ENCODE measurements around the gene TBL1X. TPM values are rescaled to one million over a fixed set of nuclear protein-coding genes. Genes with fewer than 3 reads are reported as not detected.

The TBL1X gene
- total RNA-seq, 1 donor from 2014 or later = 26.4 TPM

DNA sequence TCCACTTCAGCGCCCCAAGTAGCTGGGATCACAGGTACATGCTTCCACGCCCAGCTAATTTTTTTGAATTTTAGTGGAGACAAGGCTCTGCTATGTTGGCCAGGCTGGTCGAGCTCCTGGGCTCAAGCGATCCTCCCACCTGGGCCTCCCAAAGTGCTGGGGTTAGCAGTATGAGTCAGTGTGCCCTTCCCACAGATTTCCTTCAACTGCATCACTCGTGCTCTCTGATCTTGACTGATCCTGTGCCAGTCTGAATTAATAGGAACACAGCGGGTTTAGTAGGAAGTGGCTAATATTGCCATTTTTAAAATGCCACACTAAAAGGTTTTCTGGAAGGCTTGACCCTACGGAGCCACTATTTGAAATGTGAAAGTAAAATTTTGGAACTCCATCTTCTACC, 317.1 kb downstream of the TBL1X start:
- H3K9ac ChIP-seq (ENCODE audit: low read length) = no peak overlapping the region

GRCh38 chrX:9784332-9784731, 319.5 kb downstream of the TBL1X start:
- Histone ChIP-seq H3K9me3 (ENCODE audit: insufficient read depth, low read depth, low read length) (no peaks in the 10 kb centered on the region), H3K27ac (ENCODE audit: low read depth, low read length) (no peak overlapping the region), H4K20me1 (ENCODE audit: insufficient read depth, low read length) (no peaks in the 10 kb centered on the region), H3K4me1 (ENCODE audit: insufficient read depth, low read length) (no peaks in the 10 kb centered on the region), H3K36me3 (ENCODE audit: insufficient read depth, low read length) (no peaks in the 10 kb centered on the region), H3K27me3 (ENCODE audit: insufficient read depth, low read length) (peaks cover 17% of the 10 kb centered on the region), H3K4me3 (ENCODE audit: insufficient read depth, low read depth, low read length) (no peak overlapping the region), H3K9ac (ENCODE audit: low read length) (no peak overlapping the region), H2AFZ (ENCODE audit: low read depth, low read length) (no peak overlapping the region), H3K4me2 (ENCODE audit: low read length) (no peak overlapping the region), H3K79me2 (ENCODE audit: insufficient read depth, low read length) (no peaks in the 10 kb centered on the region)
- Mint-ChIP-seq H3K27ac (ENCODE audit: unreplicated experiment) (no peak overlapping the region), H3K36me3 (ENCODE audit: low read depth, unreplicated experiment) (no peaks in the 10 kb centered on the region), H3K27me3 (ENCODE audit: low read depth, unreplicated experiment) (no peaks in the 10 kb centered on the region), H3K9me3 (ENCODE audit: unreplicated experiment) (no peaks in the 10 kb centered on the region), H3K4me1 (ENCODE audit: low read depth, unreplicated experiment) (peaks cover 3% of the 10 kb centered on the region), H3K4me3 (ENCODE audit: unreplicated experiment) (no peak overlapping the region)
- DNase-seq (ENCODE audit: low read depth) (no peak), FAIRE-seq (no peak)
- no peak for TF ChIP-seq CTCF (IDR thresholded peaks at IDR 0.05; ENCODE audit: insufficient read depth, low read depth, low read length)
- TF ChIP-seq EZH2 (IDR thresholded peaks at IDR 0.05; ENCODE audit: insufficient read depth, low read length) = no peak

More for the DNA sequence above, 317.1 kb downstream of the TBL1X start:
- no peaks in the 10 kb centered on the region for H4K20me1 ChIP-seq (ENCODE audit: insufficient read depth, low read length)
- no peak overlapping the region for H2AFZ ChIP-seq (ENCODE audit: low read depth, low read length)
- H3K36me3 ChIP-seq (ENCODE audit: insufficient read depth, low read length) = no peaks in the 10 kb centered on the region
- no peak overlapping the region for H3K4me2 ChIP-seq (ENCODE audit: low read length)
- H3K27ac ChIP-seq (ENCODE audit: low read depth, low read length) = no peak overlapping the region
- TF ChIP-seq CTCF (IDR thresholded peaks at IDR 0.05; ENCODE audit: insufficient read depth, low read depth, low read length) (no peak), EZH2 (IDR thresholded peaks at IDR 0.05; ENCODE audit: insufficient read depth, low read length) (no peak)
- Mint-ChIP-seq H3K4me1 (ENCODE audit: low read depth, unreplicated experiment) (no peaks in the 10 kb centered on the region), H3K27ac (ENCODE audit: unreplicated experiment) (peak overlapping the region; percentile 69), H3K9me3 (ENCODE audit: unreplicated experiment) (no peaks in the 10 kb centered on the region), H3K36me3 (ENCODE audit: low read depth, unreplicated experiment) (no peaks in the 10 kb centered on the region), H3K27me3 (ENCODE audit: low read depth, unreplicated experiment) (no peaks in the 10 kb centered on the region), H3K4me3 (ENCODE audit: unreplicated experiment) (no peak overlapping the region)
- H3K4me1 ChIP-seq (ENCODE audit: insufficient read depth, low read length) = no peaks in the 10 kb centered on the region
- FAIRE-seq (no peak), DNase-seq (ENCODE audit: low read depth) (no peak)
- no peaks in the 10 kb centered on the region for H3K79me2 ChIP-seq (ENCODE audit: insufficient read depth, low read length)
- peaks cover 9% of the 10 kb centered on the region for H3K27me3 ChIP-seq (ENCODE audit: insufficient read depth, low read length)
- no peaks in the 10 kb centered on the region for H3K9me3 ChIP-seq (ENCODE audit: insufficient read depth, low read depth, low read length)
- no peak overlapping the region for H3K4me3 ChIP-seq (ENCODE audit: insufficient read depth, low read depth, low read length)

DNA sequence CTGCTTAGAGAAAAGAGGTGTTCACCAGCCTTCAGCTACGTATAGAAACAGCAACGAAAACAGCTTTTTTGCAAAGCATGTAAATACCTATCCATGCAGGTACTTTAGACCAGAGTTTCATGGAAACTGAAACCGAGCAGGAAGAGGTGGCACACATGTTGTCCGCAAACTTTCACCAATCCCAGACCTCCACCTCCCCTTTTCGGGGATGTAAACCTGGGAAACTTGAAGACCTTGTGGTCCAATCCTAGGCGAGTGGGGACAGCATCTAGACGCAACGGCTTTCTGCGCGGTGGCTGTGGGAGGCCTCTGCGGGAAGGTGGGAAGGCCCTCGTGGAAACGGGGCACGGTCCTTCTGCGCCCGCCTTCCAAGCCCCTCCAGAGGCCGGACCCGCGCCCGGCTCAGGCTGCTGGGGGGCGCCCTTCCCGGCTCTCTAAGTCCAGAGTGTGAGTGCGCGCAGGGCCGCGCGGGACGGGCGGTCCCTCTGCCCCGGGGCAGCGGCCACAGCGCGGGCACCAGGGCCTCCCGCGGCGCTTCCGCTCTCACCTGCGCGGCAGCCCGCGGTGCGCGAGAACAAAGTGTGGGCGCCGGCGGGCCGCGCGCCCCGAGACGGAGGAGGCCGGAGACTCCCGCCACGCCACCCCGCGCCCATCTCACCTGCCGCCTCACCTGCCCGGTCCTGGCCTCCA, 320.5 kb downstream of the TBL1X start:
- H3K4me3 ChIP-seq (ENCODE audit: insufficient read depth, low read depth, low read length) = peak overlapping the region; percentile 5
- peak overlapping the region; percentile 80 for H3K4me3 Mint-ChIP-seq (ENCODE audit: unreplicated experiment)

More for the DNA sequence above, 320.5 kb downstream of the TBL1X start:
- H3K9me3 ChIP-seq (ENCODE audit: insufficient read depth, low read depth, low read length) = no peaks in the 10 kb centered on the region
- no peak overlapping the region for H3K27ac ChIP-seq (ENCODE audit: low read depth, low read length)
- H3K9ac ChIP-seq (ENCODE audit: low read length) = no peak overlapping the region
- H3K36me3 Mint-ChIP-seq (ENCODE audit: low read depth, unreplicated experiment) = no peaks in the 10 kb centered on the region
- H3K9me3 Mint-ChIP-seq (ENCODE audit: unreplicated experiment) = no peaks in the 10 kb centered on the region
- H3K27me3 Mint-ChIP-seq (ENCODE audit: low read depth, unreplicated experiment) = no peaks in the 10 kb centered on the region
- H3K27me3 ChIP-seq (ENCODE audit: insufficient read depth, low read length) = peaks cover 17% of the 10 kb centered on the region
- FAIRE-seq = no peak
- TF ChIP-seq CTCF (IDR thresholded peaks at IDR 0.05; ENCODE audit: insufficient read depth, low read depth, low read length) = no peak
- peak; percentile 75 for TF ChIP-seq EZH2 (IDR thresholded peaks at IDR 0.05; ENCODE audit: insufficient read depth, low read length)
- H3K79me2 ChIP-seq (ENCODE audit: insufficient read depth, low read length) = no peaks in the 10 kb centered on the region
- no peaks in the 10 kb centered on the region for H3K36me3 ChIP-seq (ENCODE audit: insufficient read depth, low read length)
- H4K20me1 ChIP-seq (ENCODE audit: insufficient read depth, low read length) = no peaks in the 10 kb centered on the region
- no peak for DNase-seq (ENCODE audit: low read depth)
- no peaks in the 10 kb centered on the region for H3K4me1 ChIP-seq (ENCODE audit: insufficient read depth, low read length)
- peaks cover 8% of the 10 kb centered on the region for H3K4me1 Mint-ChIP-seq (ENCODE audit: low read depth, unreplicated experiment)
- H3K27ac Mint-ChIP-seq (ENCODE audit: unreplicated experiment) = no peak overlapping the region
- H2AFZ ChIP-seq (ENCODE audit: low read depth, low read length) = no peak overlapping the region
- H3K4me2 ChIP-seq (ENCODE audit: low read length) = peak overlapping the region; percentile 67

All from astrocyte (in vitro differentiated cells and primary cell).